GM23338 (cell line): Measurements from ENCODE around the gene HIF3A. TPM values are rescaled to one million over a fixed set of nuclear protein-coding genes. Genes with fewer than 3 reads are reported as not detected.

Experiments used
- ATAC-seq: fragments of 200-7000 bp; cut with Tn5 transposase; 3 replicates; pipeline ENCODE4 v1.9.1; 2020
- DNase-seq: peaks from one replicate; pipeline ENCODE4 v3.0.0-alpha.2; 2015; ENCODE audit warnings: low spot score
- H2AFZ ChIP-seq: fragments of 200-600 bp; sonication (generic); 2 replicates; pipeline ENCODE4 v1.8.0; 2016; ENCODE audit warnings: antibody characterized with exemption, mild to moderate bottlenecking, moderate library complexity
- H3F3A ChIP-seq: fragments of 200-600 bp; sonication (generic); replicated peaks from 2 replicates; pipeline ENCODE4 v1.8.0; 2017; ENCODE audit warnings: antibody characterized with exemption, mixed run types, low read depth
- H3K27ac ChIP-seq: fragments of 200-600 bp; sonication (generic); 2 replicates; pipeline ENCODE4 v1.6.1; 2016; ENCODE audit warnings: low read depth
- H3K27me3 ChIP-seq: fragments of 200-600 bp; sonication (generic); 2 replicates; pipeline ENCODE4 v1.8.0; 2016; ENCODE audit warnings: mild to moderate bottlenecking, mixed run types, moderate library complexity; ENCODE audit not compliant: insufficient read depth
- H3K36me3 ChIP-seq: fragments of 200-600 bp; sonication (generic); 2 replicates; pipeline ENCODE4 v1.8.0; 2016; ENCODE audit warnings: mild to moderate bottlenecking; ENCODE audit not compliant: insufficient read depth
- H3K4me1 ChIP-seq: fragments of 200-600 bp; sonication (generic); 2 replicates; pipeline ENCODE4 v1.8.0; 2016; ENCODE audit warnings: mild to moderate bottlenecking, moderate library complexity; ENCODE audit not compliant: insufficient read depth
- H3K4me2 ChIP-seq: fragments of 200-600 bp; sonication (generic); 2 replicates; pipeline ENCODE4 v1.7.1; 2017; ENCODE audit warnings: mixed run types
- H3K4me3 ChIP-seq: fragments of 200-600 bp; sonication (generic); 2 replicates; pipeline ENCODE4 v1.6.1; 2016; ENCODE audit warnings: mixed run types
- H3K79me2 ChIP-seq: fragments of 200-600 bp; sonication (generic); replicated peaks from 2 replicates; pipeline ENCODE4 v1.8.0; 2017; ENCODE audit warnings: mild to moderate bottlenecking; ENCODE audit not compliant: insufficient read depth
- H3K9me2 ChIP-seq: fragments of 200-600 bp; sonication (generic); 2 replicates; pipeline ENCODE4 v1.8.0; 2017; ENCODE audit not compliant: insufficient read depth
- H4K20me1 ChIP-seq: fragments of 200-600 bp; sonication (generic); replicated peaks from 2 replicates; pipeline ENCODE4 v1.8.0; 2017; ENCODE audit warnings: mild to moderate bottlenecking; ENCODE audit not compliant: insufficient read depth
- H3K27ac Mint-ChIP-seq: 2 replicates; pipeline ENCODE4 v1.8.0; 2020; ENCODE audit warnings: inconsistent platforms, mild to moderate bottlenecking, moderate library complexity, mixed read lengths
- H3K27me3 Mint-ChIP-seq: 3 replicates; pipeline ENCODE4 v1.8.0; 2022; ENCODE audit warnings: low read depth, mild to moderate bottlenecking, moderate library complexity, mixed read lengths, inconsistent platforms; ENCODE audit not compliant: insufficient read depth, poor library complexity
- H3K36me3 Mint-ChIP-seq: 3 replicates; pipeline ENCODE4 v1.8.0; 2021; ENCODE audit warnings: low read depth, mild to moderate bottlenecking, inconsistent platforms, moderate library complexity, mixed read lengths
- H3K4me1 Mint-ChIP-seq: 3 replicates; pipeline ENCODE4 v1.8.0; 2020; ENCODE audit warnings: mild to moderate bottlenecking, inconsistent platforms, mixed read lengths
- H3K4me3 Mint-ChIP-seq: 3 replicates; pipeline ENCODE4 v1.8.0; 2021; ENCODE audit warnings: moderate library complexity, mild to moderate bottlenecking, inconsistent platforms, mixed read lengths
- H3K9me3 Mint-ChIP-seq: 3 replicates; pipeline ENCODE4 v1.8.0; 2020; ENCODE audit warnings: moderate library complexity, mild to moderate bottlenecking, inconsistent platforms, mixed read lengths
- CREB1 ChIP-seq: fragments of 250-450 bp; sonication (Bioruptor Pico); IDR thresholded peaks from 2 replicates; pipeline ENCODE4 v1.5.0; 2020; ENCODE audit warnings: low read depth, mild to moderate bottlenecking, moderate library complexity
- EZH2 ChIP-seq: fragments of 200-600 bp; sonication (generic); IDR thresholded peaks from one replicate; pipeline ENCODE4 v1.8.0; 2017; ENCODE audit warnings: antibody characterized with exemption, mild to moderate bottlenecking, low read depth; ENCODE audit not compliant: unreplicated experiment
- EZH2phosphoT487 ChIP-seq: fragments of 200-600 bp; sonication (generic); IDR thresholded peaks from one replicate; pipeline ENCODE4 v1.8.1; 2018; ENCODE audit warnings: antibody characterized with exemption; ENCODE audit not compliant: unreplicated experiment
- JUNB ChIP-seq: IDR thresholded peaks from one replicate; pipeline ENCODE4 v1.6.1; 2016; ENCODE audit warnings: antibody characterized with exemption; ENCODE audit not compliant: unreplicated experiment
- NANOG ChIP-seq: IDR thresholded peaks from 2 replicates; pipeline ENCODE4 v1.6.1; 2016; ENCODE audit warnings: antibody characterized with exemption, borderline replicate concordance
- POLR2AphosphoS5 ChIP-seq: IDR thresholded peaks from 2 replicates; pipeline ENCODE4 v1.6.1; 2016; ENCODE audit warnings: antibody characterized with exemption, low read depth
- STAT1 ChIP-seq: IDR thresholded peaks from one replicate; pipeline ENCODE4 v1.6.1; 2016; ENCODE audit warnings: antibody characterized with exemption; ENCODE audit not compliant: unreplicated experiment
- ZNF114 ChIP-seq: fragments of 250-450 bp; sonication (Bioruptor Pico); IDR thresholded peaks from 2 replicates; pipeline ENCODE4 v1.5.0; 2020; ENCODE audit warnings: mild to moderate bottlenecking, moderate library complexity
- ZNF331 ChIP-seq: fragments of 250-450 bp; sonication (Bioruptor Pico); IDR thresholded peaks from 2 replicates; pipeline ENCODE4 v1.5.0; 2020; ENCODE audit warnings: low read depth, mild to moderate bottlenecking, moderate library complexity
- polyA plus RNA-seq: library from polyadenylated mRNA; unstranded; fragments of >200 nt; fragmentation: Nextera tagmentation; extraction: Ambion mirVana; gene quantifications from 2 replicates; pipeline ENCODE4 v1.2.1, GENCODE V29; 2016
- total RNA-seq: library from RNA; depleted of rRNA; stranded (reverse); fragments of >200 nt; shearing (Covaris generic); gene quantifications from 2 replicates; pipeline ENCODE4 v1.2.3, GENCODE V29; 2014
- TF ChIP-seq, protein P1 (sequence below): IDR thresholded peaks from 2 replicates; pipeline ENCODE4 v1.6.1; 2016; ENCODE audit warnings: antibody characterized with exemption
- TF ChIP-seq, protein P2 (sequence below): fragments of 250-450 bp; sonication (Bioruptor Pico); IDR thresholded peaks from 2 replicates; pipeline ENCODE4 v1.5.0; 2020; ENCODE audit warnings: mild to moderate bottlenecking, moderate library complexity
- TF ChIP-seq, protein P3 (sequence below), 2 experiments: fragments of 200-600 bp in 1 of 2; sonication (generic) in 1 of 2; conservative IDR thresholded peaks; 2 replicates each; pipeline versions ENCODE4 v1.5.1 to v1.6.1; 2016 to 2017; ENCODE audit warnings: antibody characterized with exemption in 2 of 2, low read depth in 2 of 2, mild to moderate bottlenecking in 2 of 2, moderate library complexity in 1 of 2
- TF ChIP-seq, protein P4 (sequence below): IDR thresholded peaks from one replicate; pipeline ENCODE4 v1.6.1; 2018; ENCODE audit warnings: antibody characterized with exemption; ENCODE audit not compliant: unreplicated experiment

The HIF3A gene
- total and polyA plus RNA-seq, 2 experiments from 2014 or later: 20.4 to 70.5 TPM

DNA sequence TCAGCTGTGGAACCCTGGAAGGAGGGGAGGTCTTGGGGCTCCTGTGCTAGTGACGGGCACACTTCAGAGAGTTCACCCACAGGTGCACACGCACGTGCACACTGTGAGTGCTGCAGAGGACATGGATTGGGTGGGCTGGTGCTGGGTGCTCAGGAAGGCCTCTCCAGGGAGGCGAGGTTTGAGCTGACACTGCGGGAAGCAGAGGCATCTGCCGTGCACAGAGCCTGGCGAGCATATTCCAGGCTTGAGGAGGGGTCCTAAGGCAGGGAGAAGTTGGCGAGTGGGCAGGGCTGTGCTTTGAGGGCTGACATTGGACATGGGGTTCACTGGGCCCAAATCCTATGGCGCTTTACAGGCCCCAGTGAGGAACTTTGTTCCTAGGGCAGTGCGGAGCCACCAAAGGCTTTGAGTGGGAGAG is 90.9 kb downstream of the HIF3A start:
- H3K27ac ChIP-seq: no peak overlapping the region
- H3K4me3 ChIP-seq: no peak overlapping the region
- H3K79me2 ChIP-seq: no peaks in the 10 kb centered on the region
- H3K27ac Mint-ChIP-seq: no peak overlapping the region
- H3K27me3 Mint-ChIP-seq: peaks cover 18% of the 10 kb centered on the region
- 0 out of 2 replicates have a peak, but pooled peaks cover 5% of the 10 kb centered on the region for H3F3A ChIP-seq
- no peaks in the 10 kb centered on the region for H3K4me1 ChIP-seq
- peaks cover 79% of the 10 kb centered on the region for H3K36me3 Mint-ChIP-seq
- peaks cover 2% of the 10 kb centered on the region for H3K36me3 ChIP-seq
- TF ChIP-seq, protein P1, sequence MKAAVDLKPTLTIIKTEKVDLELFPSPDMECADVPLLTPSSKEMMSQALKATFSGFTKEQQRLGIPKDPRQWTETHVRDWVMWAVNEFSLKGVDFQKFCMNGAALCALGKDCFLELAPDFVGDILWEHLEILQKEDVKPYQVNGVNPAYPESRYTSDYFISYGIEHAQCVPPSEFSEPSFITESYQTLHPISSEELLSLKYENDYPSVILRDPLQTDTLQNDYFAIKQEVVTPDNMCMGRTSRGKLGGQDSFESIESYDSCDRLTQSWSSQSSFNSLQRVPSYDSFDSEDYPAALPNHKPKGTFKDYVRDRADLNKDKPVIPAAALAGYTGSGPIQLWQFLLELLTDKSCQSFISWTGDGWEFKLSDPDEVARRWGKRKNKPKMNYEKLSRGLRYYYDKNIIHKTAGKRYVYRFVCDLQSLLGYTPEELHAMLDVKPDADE: no peak
- no peak for TF ChIP-seq POLR2AphosphoS5
- TF ChIP-seq EZH2phosphoT487: no peak
- no peak for TF ChIP-seq CREB1 (CRISPR knock-in tag)
- no peak for TF ChIP-seq STAT1
- TF ChIP-seq ZNF331: no peak
- no peak for TF ChIP-seq NANOG
- TF ChIP-seq, protein P2, sequence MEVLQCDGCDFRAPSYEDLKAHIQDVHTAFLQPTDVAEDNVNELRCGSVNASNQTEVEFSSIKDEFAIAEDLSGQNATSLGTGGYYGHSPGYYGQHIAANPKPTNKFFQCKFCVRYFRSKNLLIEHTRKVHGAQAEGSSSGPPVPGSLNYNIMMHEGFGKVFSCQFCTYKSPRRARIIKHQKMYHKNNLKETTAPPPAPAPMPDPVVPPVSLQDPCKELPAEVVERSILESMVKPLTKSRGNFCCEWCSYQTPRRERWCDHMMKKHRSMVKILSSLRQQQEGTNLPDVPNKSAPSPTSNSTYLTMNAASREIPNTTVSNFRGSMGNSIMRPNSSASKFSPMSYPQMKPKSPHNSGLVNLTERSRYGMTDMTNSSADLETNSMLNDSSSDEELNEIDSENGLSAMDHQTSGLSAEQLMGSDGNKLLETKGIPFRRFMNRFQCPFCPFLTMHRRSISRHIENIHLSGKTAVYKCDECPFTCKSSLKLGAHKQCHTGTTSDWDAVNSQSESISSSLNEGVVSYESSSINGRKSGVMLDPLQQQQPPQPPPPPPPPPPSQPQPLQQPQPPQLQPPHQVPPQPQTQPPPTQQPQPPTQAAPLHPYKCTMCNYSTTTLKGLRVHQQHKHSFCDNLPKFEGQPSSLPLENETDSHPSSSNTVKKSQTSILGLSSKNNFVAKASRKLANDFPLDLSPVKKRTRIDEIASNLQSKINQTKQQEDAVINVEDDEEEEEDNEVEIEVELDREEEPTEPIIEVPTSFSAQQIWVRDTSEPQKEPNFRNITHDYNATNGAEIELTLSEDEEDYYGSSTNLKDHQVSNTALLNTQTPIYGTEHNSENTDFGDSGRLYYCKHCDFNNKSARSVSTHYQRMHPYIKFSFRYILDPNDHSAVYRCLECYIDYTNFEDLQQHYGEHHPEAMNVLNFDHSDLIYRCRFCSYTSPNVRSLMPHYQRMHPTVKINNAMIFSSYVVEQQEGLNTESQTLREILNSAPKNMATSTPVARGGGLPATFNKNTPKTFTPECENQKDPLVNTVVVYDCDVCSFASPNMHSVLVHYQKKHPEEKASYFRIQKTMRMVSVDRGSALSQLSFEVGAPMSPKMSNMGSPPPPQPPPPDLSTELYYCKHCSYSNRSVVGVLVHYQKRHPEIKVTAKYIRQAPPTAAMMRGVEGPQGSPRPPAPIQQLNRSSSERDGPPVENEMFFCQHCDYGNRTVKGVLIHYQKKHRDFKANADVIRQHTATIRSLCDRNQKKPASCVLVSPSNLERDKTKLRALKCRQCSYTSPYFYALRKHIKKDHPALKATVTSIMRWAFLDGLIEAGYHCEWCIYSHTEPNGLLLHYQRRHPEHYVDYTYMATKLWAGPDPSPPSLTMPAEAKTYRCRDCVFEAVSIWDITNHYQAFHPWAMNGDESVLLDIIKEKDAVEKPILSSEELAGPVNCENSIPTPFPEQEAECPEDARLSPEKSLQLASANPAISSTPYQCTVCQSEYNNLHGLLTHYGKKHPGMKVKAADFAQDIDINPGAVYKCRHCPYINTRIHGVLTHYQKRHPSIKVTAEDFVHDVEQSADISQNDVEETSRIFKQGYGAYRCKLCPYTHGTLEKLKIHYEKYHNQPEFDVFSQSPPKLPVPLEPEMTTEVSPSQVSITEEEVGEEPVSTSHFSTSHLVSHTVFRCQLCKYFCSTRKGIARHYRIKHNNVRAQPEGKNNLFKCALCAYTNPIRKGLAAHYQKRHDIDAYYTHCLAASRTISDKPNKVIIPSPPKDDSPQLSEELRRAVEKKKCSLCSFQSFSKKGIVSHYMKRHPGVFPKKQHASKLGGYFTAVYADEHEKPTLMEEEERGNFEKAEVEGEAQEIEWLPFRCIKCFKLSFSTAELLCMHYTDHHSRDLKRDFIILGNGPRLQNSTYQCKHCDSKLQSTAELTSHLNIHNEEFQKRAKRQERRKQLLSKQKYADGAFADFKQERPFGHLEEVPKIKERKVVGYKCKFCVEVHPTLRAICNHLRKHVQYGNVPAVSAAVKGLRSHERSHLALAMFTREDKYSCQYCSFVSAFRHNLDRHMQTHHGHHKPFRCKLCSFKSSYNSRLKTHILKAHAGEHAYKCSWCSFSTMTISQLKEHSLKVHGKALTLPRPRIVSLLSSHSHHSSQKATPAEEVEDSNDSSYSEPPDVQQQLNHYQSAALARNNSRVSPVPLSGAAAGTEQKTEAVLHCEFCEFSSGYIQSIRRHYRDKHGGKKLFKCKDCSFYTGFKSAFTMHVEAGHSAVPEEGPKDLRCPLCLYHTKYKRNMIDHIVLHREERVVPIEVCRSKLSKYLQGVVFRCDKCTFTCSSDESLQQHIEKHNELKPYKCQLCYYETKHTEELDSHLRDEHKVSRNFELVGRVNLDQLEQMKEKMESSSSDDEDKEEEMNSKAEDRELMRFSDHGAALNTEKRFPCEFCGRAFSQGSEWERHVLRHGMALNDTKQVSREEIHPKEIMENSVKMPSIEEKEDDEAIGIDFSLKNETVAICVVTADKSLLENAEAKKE (CRISPR knock-in tag): no peak
- TF ChIP-seq JUNB: no peak
- TF ChIP-seq ZNF114: no peak
- TF ChIP-seq, protein P3, sequence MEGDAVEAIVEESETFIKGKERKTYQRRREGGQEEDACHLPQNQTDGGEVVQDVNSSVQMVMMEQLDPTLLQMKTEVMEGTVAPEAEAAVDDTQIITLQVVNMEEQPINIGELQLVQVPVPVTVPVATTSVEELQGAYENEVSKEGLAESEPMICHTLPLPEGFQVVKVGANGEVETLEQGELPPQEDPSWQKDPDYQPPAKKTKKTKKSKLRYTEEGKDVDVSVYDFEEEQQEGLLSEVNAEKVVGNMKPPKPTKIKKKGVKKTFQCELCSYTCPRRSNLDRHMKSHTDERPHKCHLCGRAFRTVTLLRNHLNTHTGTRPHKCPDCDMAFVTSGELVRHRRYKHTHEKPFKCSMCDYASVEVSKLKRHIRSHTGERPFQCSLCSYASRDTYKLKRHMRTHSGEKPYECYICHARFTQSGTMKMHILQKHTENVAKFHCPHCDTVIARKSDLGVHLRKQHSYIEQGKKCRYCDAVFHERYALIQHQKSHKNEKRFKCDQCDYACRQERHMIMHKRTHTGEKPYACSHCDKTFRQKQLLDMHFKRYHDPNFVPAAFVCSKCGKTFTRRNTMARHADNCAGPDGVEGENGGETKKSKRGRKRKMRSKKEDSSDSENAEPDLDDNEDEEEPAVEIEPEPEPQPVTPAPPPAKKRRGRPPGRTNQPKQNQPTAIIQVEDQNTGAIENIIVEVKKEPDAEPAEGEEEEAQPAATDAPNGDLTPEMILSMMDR (conservative IDR thresholded peaks at IDR 0.05; ENCODE audit: low read depth in 2 of 2): no peak
- TF ChIP-seq EZH2: no peak
- TF ChIP-seq, protein P4, sequence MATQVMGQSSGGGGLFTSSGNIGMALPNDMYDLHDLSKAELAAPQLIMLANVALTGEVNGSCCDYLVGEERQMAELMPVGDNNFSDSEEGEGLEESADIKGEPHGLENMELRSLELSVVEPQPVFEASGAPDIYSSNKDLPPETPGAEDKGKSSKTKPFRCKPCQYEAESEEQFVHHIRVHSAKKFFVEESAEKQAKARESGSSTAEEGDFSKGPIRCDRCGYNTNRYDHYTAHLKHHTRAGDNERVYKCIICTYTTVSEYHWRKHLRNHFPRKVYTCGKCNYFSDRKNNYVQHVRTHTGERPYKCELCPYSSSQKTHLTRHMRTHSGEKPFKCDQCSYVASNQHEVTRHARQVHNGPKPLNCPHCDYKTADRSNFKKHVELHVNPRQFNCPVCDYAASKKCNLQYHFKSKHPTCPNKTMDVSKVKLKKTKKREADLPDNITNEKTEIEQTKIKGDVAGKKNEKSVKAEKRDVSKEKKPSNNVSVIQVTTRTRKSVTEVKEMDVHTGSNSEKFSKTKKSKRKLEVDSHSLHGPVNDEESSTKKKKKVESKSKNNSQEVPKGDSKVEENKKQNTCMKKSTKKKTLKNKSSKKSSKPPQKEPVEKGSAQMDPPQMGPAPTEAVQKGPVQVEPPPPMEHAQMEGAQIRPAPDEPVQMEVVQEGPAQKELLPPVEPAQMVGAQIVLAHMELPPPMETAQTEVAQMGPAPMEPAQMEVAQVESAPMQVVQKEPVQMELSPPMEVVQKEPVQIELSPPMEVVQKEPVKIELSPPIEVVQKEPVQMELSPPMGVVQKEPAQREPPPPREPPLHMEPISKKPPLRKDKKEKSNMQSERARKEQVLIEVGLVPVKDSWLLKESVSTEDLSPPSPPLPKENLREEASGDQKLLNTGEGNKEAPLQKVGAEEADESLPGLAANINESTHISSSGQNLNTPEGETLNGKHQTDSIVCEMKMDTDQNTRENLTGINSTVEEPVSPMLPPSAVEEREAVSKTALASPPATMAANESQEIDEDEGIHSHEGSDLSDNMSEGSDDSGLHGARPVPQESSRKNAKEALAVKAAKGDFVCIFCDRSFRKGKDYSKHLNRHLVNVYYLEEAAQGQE: no peak
- H2AFZ ChIP-seq: no peak overlapping the region
- no peak for DNase-seq
- ATAC-seq: no peak
- no peaks in the 10 kb centered on the region for H3K9me2 ChIP-seq
- H3K4me2 ChIP-seq: no peak overlapping the region
- H3K27me3 ChIP-seq: no peaks in the 10 kb centered on the region
- no peaks in the 10 kb centered on the region for H3K9me3 Mint-ChIP-seq
- H4K20me1 ChIP-seq: peaks cover 1% of the 10 kb centered on the region
- no peak overlapping the region for H3K4me3 Mint-ChIP-seq
- peaks cover 6% of the 10 kb centered on the region for H3K4me1 Mint-ChIP-seq
